Suprapubic skin (tissue), 4 donors: Measurements from ENCODE around the gene POLR1C.

Experiments used
- EP300 ChIP-seq: sonication (generic); formaldehyde crosslinking; IDR thresholded peaks from one replicate; pipeline ENCODE4 v1.6.1; 2017; ENCODE audit warnings: antibody characterized with exemption
- POLR2A ChIP-seq, 2 donors: fragments of 450-650 bp; IDR thresholded peaks; one replicate each; pipeline ENCODE4 v1.6.1; 2017; ENCODE audit warnings: antibody characterized with exemption in 2 of 2, mild to moderate bottlenecking in 2 of 2, moderate library complexity in 2 of 2
- POLR2AphosphoS5 ChIP-seq, 3 donors: sonication (generic); formaldehyde crosslinking; IDR thresholded peaks; one replicate each; pipeline ENCODE4 v1.6.1; 2017; ENCODE audit warnings: antibody characterized with exemption in 3 of 3
- TF ChIP-seq, protein P1 (sequence below), 2 donors: fragments of 200-600 bp in 1 of 2; fragments of 450-650 bp in 1 of 2; sonication (generic) in 1 of 2; IDR thresholded peaks; one replicate each; pipeline ENCODE4 v1.5.1; 2016 to 2019; ENCODE audit warnings: antibody characterized with exemption in 2 of 2, mild to moderate bottlenecking in 1 of 2, moderate library complexity in 1 of 2

DNA sequence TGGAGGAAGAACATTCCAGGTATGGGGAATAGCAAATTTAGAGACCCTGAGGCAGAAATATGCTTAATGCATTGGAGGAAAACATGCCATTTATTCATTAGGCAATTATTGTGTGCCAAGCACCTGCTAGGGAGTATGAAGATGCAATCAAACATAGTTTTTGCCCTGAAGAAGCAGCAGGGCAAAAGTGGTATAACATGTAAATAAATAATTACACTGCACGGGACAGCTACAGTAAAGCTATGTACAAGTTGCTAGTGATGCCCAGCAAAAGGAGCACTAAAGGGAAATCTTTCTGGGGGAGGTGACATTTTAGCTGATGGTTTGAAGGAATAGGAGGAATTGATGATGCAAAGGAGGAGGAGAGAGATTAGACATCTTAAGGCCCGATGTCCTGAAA, 40.1 kb upstream of the POLR1C start:
- TF ChIP-seq, protein P1, sequence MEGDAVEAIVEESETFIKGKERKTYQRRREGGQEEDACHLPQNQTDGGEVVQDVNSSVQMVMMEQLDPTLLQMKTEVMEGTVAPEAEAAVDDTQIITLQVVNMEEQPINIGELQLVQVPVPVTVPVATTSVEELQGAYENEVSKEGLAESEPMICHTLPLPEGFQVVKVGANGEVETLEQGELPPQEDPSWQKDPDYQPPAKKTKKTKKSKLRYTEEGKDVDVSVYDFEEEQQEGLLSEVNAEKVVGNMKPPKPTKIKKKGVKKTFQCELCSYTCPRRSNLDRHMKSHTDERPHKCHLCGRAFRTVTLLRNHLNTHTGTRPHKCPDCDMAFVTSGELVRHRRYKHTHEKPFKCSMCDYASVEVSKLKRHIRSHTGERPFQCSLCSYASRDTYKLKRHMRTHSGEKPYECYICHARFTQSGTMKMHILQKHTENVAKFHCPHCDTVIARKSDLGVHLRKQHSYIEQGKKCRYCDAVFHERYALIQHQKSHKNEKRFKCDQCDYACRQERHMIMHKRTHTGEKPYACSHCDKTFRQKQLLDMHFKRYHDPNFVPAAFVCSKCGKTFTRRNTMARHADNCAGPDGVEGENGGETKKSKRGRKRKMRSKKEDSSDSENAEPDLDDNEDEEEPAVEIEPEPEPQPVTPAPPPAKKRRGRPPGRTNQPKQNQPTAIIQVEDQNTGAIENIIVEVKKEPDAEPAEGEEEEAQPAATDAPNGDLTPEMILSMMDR (IDR thresholded peaks at IDR 0.05) = no peak
- TF ChIP-seq EP300 (no peak), POLR2A (IDR thresholded peaks at IDR 0.05) (no peak), POLR2AphosphoS5 (IDR thresholded peaks at IDR 0.05) (no peak)
